BE2C (cell line): Measurements from ENCODE around the gene CYP39A1.

ENCODE experiments used
- DNase-seq: peaks from one replicate; pipeline ENCODE4 v3.0.0-alpha.2; 2020
- H3K27me3 ChIP-seq: fragments of 250-450 bp; sonication (Bioruptor Pico); 2 replicates; pipeline ENCODE4 v1.5.1; 2020; ENCODE audit warnings: mild to moderate bottlenecking
- H3K36me3 ChIP-seq: fragments of 250-450 bp; sonication (Bioruptor Pico); 2 replicates; pipeline ENCODE4 v1.5.1; 2020; ENCODE audit warnings: mild to moderate bottlenecking
- H3K4me1 ChIP-seq: fragments of 250-450 bp; sonication (Bioruptor Pico); 2 replicates; pipeline ENCODE4 v1.5.1; 2020
- H3K4me3 ChIP-seq: 2 replicates; pipeline ENCODE4 v1.5.1; 2011; ENCODE audit warnings: low read depth, low read length
- H3K9me3 ChIP-seq: fragments of 250-450 bp; sonication (Bioruptor Pico); 2 replicates; pipeline ENCODE4 v1.5.1; 2020
- TF ChIP-seq, protein P1 (sequence below): IDR thresholded peaks from 2 replicates; pipeline ENCODE4 v1.5.1; 2012; ENCODE audit warnings: mild to moderate bottlenecking, low read depth, low read length

Gene CYP39A1

GRCh38 chr6:46645265-46645664, 7.4 kb downstream of the CYP39A1 start:
- no peaks in the 10 kb centered on the region for H3K27me3 ChIP-seq
- DNase-seq, result no peak
- TF ChIP-seq, protein P1, sequence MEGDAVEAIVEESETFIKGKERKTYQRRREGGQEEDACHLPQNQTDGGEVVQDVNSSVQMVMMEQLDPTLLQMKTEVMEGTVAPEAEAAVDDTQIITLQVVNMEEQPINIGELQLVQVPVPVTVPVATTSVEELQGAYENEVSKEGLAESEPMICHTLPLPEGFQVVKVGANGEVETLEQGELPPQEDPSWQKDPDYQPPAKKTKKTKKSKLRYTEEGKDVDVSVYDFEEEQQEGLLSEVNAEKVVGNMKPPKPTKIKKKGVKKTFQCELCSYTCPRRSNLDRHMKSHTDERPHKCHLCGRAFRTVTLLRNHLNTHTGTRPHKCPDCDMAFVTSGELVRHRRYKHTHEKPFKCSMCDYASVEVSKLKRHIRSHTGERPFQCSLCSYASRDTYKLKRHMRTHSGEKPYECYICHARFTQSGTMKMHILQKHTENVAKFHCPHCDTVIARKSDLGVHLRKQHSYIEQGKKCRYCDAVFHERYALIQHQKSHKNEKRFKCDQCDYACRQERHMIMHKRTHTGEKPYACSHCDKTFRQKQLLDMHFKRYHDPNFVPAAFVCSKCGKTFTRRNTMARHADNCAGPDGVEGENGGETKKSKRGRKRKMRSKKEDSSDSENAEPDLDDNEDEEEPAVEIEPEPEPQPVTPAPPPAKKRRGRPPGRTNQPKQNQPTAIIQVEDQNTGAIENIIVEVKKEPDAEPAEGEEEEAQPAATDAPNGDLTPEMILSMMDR, result no peak
- no peak overlapping the region for H3K4me3 ChIP-seq
- H3K4me1 ChIP-seq, result no peaks in the 10 kb centered on the region
- H3K9me3 ChIP-seq, result no peaks in the 10 kb centered on the region
- H3K36me3 ChIP-seq, result no peaks in the 10 kb centered on the region

- no peaks in the 10 kb centered on the region for H3K4me1 ChIP-seq
- no peak overlapping the region for H3K4me3 ChIP-seq
- TF ChIP-seq, protein P1, result no peak
- peaks cover 2% of the 10 kb centered on the region; the same call in 1 of the 2 replicates for H3K27me3 ChIP-seq
- no peak for DNase-seq
- no peaks in the 10 kb centered on the region for H3K36me3 ChIP-seq
- no peaks in the 10 kb centered on the region for H3K9me3 ChIP-seq
These were observed 9.5 kb downstream of the CYP39A1 start for GRCh38 chr6:46642928-46643751.

DNA sequence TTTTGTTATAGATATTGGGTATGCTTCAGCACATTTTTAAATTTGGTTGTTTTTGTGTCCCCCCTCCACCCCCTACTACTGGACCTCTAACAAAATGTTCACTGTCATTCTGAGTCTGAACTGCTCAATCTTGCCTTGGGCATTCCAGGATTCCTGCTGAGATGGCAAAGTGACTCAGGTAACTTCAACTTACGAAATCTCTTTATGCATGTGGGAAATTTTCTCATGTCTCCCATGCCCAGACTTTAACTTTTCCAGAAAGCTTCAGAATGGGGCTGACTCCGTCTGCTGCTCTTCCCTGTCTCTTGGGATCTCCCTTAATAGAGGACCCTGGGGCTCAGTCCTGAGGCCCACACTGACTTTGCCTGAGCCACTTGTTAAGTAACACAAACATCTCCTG, 14.0 kb downstream of the CYP39A1 start:
- H3K4me1 ChIP-seq, result no peaks in the 10 kb centered on the region
- H3K4me3 ChIP-seq, result no peak overlapping the region
- no peaks in the 10 kb centered on the region for H3K9me3 ChIP-seq
- no peaks in the 10 kb centered on the region for H3K36me3 ChIP-seq
- TF ChIP-seq, protein P1, result no peak
- H3K27me3 ChIP-seq, result peaks cover 2% of the 10 kb centered on the region; the same call in 1 of the 2 replicates
- no peak for DNase-seq

DNA sequence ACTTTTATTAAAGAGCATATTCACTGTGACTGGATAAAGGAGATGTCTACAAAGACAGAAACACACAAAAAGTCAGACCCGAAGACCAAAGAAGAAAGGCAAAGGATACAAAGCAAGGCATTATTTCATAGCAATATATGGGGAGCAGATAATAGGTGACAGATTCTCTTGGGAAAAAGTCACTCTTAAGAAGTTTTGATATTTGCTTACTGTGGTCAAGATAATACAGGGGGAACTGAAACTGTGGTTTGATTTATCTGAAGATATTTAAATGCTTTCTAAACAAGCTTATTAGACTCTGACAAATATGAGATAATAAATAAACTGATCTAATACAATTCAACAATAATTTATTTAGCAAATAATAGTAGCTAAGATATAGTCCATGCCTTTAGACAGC, 14.7 kb downstream of the CYP39A1 start:
- TF ChIP-seq, protein P1, result no peak
- DNase-seq, result no peak
- Histone ChIP-seq H3K36me3 (no peaks in the 10 kb centered on the region), H3K4me1 (no peaks in the 10 kb centered on the region), H3K27me3 (peaks cover 2% of the 10 kb centered on the region; the same call in 1 of the 2 replicates), H3K9me3 (no peaks in the 10 kb centered on the region), H3K4me3 (no peak overlapping the region)

- DNase-seq, result no peak
- Histone ChIP-seq H3K4me3 (no peak overlapping the region), H3K27me3 (peaks cover 2% of the 10 kb centered on the region; the same call in 1 of the 2 replicates), H3K9me3 (no peaks in the 10 kb centered on the region), H3K4me1 (no peaks in the 10 kb centered on the region), H3K36me3 (no peaks in the 10 kb centered on the region)
- TF ChIP-seq, protein P1, result no peak
These were observed 15.5 kb downstream of the CYP39A1 start for GRCh38 chr6:46637145-46637544.

DNA sequence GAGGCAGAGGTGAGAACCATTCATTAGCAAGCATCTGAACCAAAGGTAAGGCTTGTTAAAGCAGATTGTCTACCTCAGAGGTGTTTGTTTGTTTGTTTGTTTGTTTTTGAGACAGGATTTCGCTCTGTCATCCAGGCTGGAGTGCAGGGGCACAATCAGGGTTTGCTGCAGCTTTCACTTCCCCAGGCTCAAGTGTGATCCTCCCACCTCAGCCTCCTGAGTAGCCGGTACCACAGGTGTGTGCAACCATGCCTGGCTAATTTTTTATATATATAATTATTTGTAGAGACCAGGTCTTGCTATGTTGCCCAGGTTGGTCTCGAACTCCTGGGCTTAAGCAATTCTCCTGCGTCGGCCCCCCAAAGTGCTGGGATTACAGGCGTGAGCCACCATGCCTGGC, 17.2 kb downstream of the CYP39A1 start:
- Histone ChIP-seq H3K9me3 (no peaks in the 10 kb centered on the region), H3K36me3 (no peaks in the 10 kb centered on the region), H3K4me3 (no peak overlapping the region), H3K4me1 (no peaks in the 10 kb centered on the region), H3K27me3 (peaks cover 2% of the 10 kb centered on the region; the same call in 1 of the 2 replicates)
- no peak for DNase-seq
- TF ChIP-seq, protein P1, result no peak
